Islet of Langerhans (tissue), 1 donor: ENCODE data around the gene ENO1.
"Not testable (repeated sequence)": the region's sequence is repeated elsewhere in the genome, so short reads cannot be mapped to it uniquely, and the experiment has no call there.

Experiments used
- FAIRE-seq: peaks from one replicate; lab custom pipeline; 2011; peaks lifted over from hg19 to GRCh38; lab: Jason Lieb, UNC

The ENO1 gene

DNA sequence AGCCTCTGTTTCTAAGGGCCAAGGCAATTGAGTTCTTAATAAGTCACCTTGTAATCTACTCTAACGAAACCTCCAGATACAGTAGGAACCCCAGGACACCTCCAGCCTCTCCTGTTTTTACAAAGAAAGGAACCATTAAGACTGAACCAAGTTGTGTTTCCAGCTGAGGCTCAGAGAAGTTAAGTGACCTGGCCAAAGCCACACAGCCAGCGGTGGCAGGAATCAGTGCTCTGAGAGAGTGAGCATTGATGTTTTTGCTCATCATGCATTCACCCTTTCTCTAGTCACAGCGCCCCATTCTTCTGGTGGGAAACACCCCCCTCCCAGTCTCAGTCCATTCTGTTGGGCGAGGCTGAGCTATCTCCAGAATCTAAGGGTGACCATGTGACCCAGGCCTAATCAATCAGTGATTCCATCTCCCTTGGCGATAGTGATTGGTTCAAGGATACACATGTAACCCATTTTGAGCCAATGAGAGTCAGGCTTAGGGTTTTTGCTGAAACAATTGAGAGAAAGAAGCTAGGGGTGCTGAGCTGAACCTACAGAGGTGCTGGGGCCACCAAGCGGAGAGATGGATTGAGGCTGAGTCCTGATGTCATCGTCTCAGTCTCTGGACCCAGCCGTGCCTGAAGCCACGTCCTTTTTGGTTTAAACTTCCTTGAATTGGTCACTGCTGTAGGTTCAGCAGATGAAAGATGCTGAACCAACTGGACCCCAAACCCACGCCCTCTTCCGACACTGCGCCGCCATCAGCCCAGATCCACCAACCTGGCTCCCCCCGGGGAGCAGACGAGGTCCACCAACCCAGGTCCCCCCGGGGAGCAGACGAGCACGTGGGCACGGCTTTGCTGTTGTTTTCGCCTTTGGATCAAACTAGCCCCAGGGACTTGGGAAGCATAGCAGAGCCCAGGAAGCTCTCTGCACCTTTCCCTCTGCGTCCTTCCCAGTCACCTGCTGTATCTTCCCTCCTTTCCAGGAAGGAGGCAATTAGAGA, 33.1 kb downstream of the ENO1 start:
- FAIRE-seq = no peak

DNA sequence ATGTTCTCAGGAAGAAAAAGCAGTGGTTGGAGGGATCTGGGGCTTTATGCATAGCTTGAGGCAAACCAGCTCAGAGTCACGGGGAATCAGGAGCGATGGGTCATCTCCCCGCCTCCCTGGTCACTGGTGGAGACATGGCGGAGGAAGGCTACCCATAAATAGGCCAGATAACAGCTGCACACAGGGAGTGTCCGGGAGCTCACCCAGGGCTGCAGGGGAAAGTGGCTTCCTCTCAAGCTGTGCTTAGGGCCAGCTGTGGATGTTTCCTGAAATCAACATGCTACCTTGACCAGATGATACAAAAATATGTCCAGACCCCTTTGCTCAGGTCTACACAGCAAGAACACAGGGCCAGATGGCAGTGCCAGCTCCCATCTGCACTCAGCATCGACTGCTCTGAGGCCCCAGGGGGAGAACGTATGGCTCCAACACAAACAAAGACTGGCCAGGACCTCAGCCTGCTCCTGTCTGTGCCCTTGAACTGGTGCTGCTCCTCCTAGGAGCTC, 33.9 kb downstream of the ENO1 start:
- no peak for FAIRE-seq

DNA sequence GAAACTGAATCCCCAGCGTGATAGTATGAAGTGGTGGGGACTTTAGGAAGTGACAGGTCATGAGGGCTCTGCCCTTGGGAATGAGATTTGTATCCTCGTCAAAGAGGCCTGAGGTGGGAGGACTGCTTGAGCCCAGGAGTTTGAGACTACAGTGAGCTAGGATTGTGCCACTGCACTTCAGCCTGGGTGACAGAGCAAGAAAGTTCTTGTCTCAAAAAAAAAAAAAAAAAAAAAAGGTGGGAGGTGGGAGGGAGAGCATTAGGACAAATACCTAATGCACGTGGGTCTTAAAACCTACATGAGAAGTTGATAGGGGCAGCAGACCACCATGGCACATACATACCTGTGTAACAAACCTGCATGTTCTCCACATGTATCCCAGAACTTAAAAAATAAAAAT, 37.1 kb downstream of the ENO1 start:
- no peak for FAIRE-seq

DNA sequence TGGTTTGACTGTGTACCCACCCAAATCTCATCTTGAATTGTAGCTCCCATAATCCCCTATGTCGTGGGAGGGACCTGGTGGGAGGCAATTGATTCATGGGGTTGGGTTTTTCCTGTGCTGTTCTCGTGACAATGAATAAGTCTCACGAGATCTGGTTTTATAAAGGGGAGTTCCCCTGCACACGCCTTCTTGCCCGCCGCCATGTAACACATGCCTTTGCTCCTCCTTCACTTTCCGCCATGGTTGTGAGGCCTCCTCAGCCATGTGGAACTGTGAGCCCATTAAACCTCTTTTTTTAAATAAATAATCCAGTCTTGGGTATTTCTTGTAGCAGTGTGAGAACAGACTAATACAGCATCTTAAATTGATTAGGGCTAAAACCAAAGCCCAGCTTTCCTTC, 38.5 kb downstream of the ENO1 start:
- no peak for FAIRE-seq

DNA sequence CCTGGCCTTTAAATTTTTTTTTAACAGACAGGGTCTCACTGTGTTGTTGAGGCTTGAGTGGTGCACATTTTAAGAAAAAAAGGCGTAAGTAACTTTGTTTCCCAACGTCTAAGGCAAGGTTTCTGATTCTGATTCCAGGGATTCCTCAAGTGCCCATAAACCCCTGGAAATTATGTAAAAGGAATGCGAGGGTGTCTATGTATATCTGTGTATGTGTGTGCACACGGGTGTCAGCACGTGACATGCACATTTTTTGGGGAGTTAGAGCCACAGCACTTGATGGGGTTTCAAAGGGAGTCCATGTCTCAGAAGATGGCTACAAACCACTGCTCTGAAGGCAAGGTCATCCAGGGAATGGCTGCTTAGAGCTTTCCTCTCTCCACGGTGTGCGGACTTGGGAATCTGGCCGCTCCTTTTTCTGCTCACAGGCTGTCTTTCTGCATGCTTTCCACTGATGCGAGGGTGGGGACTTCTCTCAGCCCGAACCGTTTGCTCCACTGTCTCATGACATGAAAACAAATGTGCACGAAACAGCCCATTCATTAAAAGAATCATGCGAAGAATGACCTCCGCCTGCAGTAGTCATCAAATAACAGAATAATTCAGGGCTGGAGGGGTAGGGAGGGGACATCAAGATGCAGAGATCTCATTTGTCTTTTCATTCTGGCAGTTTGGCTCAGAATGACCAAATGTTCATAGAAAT, 42.4 kb downstream of the ENO1 start:
- no peak for FAIRE-seq

DNA sequence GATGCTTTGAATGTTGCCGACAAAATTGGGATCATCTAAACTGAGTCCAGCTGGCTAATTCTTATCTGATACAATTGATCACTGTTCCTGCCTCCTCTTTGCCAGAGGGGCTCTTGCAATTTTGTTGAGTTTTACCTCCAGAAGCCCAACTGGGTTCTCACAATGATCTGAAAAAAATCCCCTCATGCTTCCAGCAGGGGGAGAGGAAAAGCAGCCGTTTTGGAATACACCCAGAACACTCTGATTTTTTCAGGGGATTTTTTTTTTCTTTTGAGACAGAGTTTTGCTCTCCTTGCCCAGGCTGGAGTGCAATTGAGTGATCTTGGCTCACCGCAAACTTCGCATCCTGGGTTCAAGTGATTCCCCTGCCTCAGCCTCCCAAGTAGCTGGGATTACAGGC, 47.1 kb downstream of the ENO1 start:
- FAIRE-seq = no peak

DNA sequence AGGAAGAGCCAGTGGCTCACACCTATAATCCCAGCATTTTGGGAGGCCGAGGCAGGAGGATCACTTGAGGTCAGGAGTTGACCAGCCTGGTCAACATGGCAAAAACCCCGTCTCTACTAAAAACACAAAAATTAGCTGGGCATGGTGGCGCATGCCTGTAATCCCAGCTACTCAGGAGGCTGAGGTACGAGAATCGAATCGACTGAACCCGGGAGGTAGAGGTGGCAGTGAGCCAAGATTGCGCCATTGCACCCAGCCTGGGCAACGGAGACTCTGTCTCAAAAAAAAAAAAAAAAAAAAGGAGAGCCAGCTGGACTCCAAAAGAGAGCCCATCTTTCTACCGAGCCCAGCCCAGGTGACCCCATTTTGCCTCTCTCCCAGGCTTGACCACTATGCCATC, 47.8 kb downstream of the ENO1 start:
- not testable (repeated sequence) for FAIRE-seq

DNA sequence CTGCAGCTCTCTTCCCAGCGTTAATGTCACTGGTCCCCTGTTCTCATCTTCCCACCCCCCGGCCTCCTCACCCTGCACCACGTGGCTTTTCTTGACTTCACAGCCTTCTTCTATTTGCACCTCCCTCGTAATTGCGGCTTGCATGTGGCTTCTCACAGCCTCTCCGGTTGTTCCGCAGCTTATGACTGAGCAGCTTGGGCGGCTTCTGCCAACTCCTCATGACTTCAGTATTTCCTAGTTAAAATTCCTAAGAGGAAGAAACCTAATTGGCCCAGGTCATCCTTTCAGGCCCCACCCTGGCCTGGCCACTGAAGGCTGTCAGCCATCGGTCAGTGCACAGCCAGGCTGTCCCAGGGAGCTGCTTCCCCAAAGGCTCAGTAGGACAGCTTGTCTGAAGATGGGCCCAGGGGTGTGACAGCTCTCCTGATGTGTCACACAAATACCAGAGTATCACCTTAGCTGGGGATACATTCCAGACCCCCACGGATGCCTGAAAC, 52.5 kb downstream of the ENO1 start:
- no peak for FAIRE-seq

DNA sequence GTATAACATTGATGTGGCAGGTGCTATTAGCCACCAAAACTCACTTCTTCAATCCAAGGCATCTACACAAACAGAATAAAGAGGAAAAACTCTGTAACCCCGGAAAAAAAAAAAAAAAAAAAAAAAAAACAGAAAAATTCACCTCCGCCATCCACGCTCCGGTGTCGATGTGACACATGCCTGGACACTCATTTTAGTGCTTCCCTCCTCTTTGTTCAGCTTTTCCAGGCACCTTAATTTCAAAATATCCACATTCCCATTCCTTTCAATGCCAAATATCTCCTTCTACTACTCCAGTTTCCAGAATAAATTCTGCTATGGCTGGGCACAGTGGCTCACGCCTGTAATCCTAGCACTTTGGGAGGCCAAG, 55.2 kb downstream of the ENO1 start:
- no peak for FAIRE-seq

DNA sequence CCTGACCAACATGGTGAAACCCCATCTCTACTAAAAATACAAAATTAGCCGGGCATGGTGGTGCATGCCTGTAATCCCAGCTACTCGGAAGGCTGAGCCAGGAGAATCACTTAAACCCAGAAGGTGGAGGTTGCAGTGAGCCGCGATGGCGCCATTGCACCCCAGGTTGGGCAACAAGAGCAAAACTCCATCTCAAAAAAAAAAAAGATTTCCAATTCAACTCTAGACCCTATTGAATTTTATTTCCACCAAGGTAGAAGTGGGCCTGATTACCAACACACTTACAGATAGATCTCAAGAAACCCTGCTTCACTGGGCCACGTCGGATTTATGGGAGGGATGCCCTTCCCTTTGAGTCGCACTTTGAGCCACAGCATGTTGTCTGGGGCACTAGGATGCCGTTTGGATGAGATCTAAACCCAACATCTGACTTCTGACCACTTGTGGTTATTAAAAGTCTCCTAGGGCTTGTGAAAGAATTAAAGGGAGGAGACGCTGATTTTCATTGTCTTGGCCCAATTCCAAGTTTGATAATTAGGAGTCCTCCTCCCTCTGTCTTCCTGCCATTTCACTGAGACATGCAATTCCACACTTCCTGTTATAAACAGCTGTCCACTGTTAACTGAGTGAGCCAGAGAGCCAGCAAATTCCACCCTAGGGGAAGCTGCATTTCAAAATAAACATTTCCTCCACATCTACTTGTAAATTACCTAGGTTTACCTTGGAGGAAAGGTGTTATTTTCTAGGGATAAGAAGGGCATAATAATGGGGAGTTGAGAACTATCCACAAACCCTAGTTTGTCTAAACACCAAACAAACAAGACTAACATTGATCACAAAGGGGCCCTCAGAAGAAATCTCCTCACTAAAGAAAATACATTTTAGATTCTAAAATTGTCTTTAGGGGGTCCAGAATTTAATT, 55.9 kb downstream of the ENO1 start:
- FAIRE-seq = peak; percentile 58

DNA sequence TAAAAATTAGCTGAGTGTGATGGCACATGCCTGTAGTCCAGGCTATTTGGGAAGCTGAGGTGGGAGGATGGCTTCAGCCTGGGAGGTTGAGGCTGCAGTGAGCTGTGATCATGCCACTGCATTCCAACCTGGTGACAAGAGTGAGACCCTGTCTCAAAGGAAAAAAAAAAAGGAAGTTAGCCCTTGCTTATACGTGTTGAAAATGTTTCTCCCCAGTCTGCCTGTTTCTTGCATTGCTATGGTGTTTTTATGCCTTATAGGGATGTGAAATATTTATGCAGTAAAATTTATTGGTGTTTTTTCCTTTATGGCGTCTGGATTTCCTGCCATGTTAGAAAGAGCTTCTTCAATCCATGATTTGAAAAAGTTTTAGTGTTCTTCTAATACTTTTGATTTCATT, 57.4 kb downstream of the ENO1 start:
- no peak for FAIRE-seq

DNA sequence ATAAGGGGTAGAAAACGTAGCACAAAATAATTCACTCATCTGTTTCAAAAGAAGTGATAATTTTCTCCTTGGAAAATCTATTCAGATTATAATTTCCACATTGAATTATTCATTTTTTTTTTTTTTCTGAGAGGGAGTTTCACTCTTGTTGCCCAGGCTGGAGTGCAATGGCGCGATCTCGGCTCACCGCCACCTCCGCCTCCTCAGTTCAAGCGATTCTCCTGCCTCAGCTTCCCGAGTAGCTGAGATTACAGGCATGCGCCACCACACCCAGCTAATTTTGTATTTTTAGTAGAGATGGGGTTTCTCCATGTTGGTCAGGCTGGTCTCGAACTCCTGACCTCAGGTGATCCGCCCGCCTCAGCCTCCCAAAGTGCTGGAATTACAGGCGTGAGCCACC, 59.7 kb downstream of the ENO1 start:
- FAIRE-seq = not testable (repeated sequence)

DNA sequence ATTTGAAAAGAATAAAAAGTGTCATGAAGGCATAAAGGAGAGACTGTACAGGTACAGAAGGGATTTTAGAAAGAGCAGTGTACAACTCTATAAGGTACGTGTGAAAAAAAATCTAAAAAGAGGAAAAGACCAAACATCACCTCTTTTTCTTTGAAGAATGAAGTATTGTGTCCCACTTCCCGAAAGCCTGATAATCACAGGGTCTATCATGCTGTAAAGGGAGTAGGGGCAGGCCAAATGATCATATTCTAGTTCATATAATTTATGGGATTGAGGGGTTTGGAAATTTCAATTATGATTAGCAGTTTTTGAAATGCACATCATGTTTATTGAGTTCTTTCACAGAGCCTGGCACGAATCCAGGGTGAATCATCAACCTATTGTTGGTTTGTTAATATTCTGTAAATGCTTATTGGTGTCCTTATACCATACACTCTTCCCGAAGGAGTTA, 60.1 kb downstream of the ENO1 start:
- FAIRE-seq = no peak

DNA sequence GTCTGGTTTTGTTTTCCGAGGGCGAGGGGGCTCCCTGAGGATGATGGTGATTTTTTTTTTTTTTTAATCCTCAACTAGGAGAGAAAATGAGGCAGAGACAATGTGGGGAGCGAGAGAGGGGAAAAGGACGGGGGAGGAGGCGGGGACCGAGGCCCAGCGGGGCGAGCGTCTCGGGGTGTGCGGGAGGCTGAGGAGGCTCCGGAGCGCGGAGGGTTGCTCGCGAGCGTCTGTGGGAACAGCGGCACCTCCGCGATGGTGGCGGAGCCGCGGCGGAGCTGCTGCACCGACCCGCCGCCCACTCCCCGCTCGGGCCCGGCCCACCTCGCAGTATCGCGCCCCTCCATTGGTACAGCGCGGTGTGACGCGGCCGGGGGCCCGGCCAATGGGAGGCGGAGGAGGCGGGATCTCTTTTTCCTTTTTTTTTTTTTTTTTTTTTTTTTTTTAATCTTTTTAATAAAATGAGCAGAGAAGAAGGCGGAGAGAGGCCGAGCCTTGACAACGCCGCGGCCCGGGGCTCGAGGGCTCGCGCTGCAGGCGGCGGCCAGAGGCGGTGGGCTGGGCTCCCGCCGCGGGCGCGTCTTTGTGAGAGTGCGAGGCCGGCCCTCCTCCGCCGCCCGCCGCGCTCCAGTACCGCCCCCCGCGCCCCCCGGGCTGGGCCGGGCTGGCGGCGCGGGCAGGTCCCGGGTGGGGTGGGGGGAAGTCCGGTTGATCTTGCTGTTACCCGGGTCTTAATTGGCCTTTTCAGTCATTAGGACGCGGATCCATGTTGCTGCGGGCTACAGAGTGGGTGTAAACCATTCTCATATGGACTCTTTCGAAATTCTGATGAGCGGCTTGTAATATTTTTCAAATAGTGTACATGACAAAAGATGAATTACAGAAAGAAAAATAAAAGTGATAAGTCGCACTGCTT, 60.8 kb downstream of the ENO1 start, which contains the start of gene RERE:
Gene RERE (minus strand): TSS at position 229 of the 913 bp plus-strand sequence.
- no peak for FAIRE-seq

DNA sequence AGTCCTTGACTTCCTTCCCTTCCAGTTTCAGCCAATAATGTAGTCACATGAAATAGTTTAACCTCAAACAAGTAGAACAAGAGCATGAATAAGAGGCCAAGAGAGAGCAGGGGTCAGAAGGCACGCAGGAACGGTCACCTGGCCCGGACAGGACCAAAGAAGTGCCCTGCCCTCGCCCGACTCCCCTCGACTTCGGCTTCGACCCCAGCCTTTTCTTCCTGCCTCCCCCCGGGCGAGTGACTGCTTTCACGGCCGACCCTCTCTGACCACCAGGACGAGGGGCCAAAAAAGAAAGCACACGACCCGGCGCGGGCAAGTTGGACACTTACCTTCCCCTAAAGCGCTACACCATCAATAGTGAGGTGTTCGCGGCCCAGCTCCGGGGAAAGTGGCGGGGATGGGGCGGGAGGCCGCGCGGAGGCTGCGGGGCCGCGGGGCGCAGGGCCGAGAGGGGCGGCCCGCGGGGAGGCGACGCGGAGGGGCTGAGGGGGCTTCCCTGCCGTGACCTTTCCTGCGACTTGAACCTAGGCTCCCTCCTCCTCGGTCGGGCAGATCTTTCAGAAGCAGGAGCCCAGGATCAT, 61.6 kb downstream of the ENO1 start:
- no peak for FAIRE-seq

DNA sequence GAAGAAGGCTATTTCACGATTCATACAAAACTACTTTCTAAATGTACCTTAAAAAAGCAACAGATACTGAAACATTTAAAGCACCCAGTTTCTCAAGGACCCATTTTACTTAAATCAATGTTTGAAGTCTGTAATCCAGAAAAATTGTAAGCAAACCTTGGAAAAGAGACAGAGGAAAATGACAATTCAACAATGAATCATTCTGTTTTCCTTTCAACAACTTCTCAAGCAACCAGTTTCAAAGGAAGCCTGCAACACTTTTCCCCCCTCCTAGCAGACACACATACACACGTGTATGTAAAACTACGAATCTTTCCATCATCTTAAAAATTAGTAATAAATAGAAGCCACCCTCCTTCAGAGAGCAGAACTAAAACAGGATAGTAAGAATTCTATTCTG, 62.2 kb downstream of the ENO1 start:
- FAIRE-seq = no peak

DNA sequence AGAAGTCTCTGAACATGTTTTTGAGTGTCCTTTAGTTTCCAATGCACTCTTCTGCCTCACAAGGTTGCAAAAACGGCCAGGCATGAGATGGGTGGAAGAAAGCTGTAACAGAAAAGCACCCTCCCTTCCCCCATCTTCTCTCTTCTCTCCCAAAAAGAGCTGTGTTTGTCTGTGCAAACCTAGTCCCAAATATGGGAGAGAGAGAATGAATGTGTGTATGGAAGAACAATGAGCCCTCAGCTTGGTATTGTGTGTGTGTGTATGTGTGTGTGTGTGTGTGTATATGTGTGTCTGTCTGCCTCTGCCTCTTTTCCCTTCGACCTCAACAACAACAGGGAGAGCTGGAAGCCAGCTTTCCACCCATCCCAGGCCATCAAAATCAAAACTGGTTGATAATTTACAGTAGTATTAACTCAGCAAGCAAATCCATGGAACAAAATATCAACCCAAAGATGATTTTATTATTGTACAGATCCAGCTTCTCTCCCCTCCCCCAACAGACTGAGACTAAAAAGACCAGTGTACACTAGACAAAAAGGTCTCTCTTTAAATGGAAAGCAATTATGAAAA, 62.8 kb downstream of the ENO1 start:
- no peak for FAIRE-seq

DNA sequence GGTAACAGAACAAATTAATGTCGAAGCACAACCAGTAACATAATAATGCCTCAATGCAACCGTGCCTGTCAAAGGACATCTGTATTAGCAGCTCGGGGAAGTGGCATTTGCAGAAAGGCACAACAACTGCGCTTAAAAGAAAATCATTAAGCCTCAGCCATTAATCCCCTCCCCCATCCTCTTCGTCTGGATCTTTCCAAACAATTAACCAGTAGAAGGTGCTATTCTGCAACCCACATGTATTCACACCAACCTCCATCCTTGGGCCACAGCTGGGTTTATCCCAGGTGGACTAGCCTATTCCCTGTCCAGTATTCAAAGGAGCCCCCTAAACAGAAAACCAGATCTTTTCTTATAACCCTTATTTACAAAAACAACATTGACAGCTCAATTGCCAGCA, 63.6 kb downstream of the ENO1 start:
- FAIRE-seq = no peak

DNA sequence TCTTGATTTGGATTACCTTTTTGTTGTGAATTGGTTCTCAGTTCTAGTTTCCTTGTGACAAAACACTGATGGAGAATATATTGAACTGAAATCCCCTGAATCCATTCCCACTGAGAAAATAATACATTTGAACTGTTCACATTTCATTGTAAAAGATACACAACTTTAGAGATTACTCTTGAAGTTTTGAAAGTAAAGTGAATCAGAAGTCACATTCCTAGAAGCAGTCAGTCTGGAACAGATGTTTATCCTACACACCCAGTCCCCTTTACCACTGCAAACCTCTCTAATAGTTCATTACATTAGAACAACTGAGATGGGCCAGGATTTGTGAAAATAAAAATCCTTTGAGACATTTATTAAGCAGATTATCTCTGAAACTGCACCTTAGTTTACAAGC, 64.5 kb downstream of the ENO1 start:
- FAIRE-seq = no peak
